ENCODE measurements around the gene ERC2. TPM values are rescaled to one million over a fixed set of nuclear protein-coding genes. Genes with fewer than 3 reads are reported as not detected.

The ERC2 gene
- total and polyA plus RNA-seq, 7 experiments from 2014 or later, result not detected

- Mint-ChIP-seq H3K9me3 (peaks cover 0 to 7% (median 0%) of the 10 kb centered on the region in 11 donors), H3K4me3 (no peak overlapping the region), H3K27me3 (no peaks in the 10 kb centered on the region), H3K4me1 (no peaks in the 10 kb centered on the region), H3K27ac (no peak overlapping the region), H3K36me3 (no peaks in the 10 kb centered on the region)
- Histone ChIP-seq H3K36me3 (ENCODE audit: control insufficient read depth in 2 of 3, insufficient read depth in 3 of 3, low read length in 3 of 3) (no peaks in the 10 kb centered on the region), H3K27me3 (ENCODE audit: control insufficient read depth in 2 of 2, insufficient read depth in 2 of 2, low read length in 2 of 2) (no peaks in the 10 kb centered on the region), H3K4me1 (ENCODE audit: control insufficient read depth in 2 of 2, insufficient read depth in 2 of 2, low read length in 2 of 2) (no peaks in the 10 kb centered on the region), H3K4me3 (ENCODE audit: low read length) (no peak overlapping the region), H3K27ac (ENCODE audit: low read depth, low read length) (no peak overlapping the region), H3K9me3 (ENCODE audit: control insufficient read depth in 2 of 3, low read length in 3 of 3) (no peaks in the 10 kb centered on the region)
- POLR2A ChIA-PET, result no interaction called here
- intact Hi-C loops (cut with micrococcal nuclease), result no loop called here
- CTCF ChIA-PET, result no interaction called here
- no peak for DNase-seq
- no peak for ATAC-seq
Measured at GRCh38 chr3:55959471-55960080, 508.7 kb downstream of the ERC2 start.

GRCh38 chr3:55958605-55959004 lies 509.7 kb downstream of the ERC2 start:
- Histone ChIP-seq H3K4me1 (ENCODE audit: control insufficient read depth in 2 of 2, insufficient read depth in 2 of 2, low read length in 2 of 2) (no peaks in the 10 kb centered on the region), H3K27me3 (ENCODE audit: control insufficient read depth in 2 of 2, insufficient read depth in 2 of 2, low read length in 2 of 2) (no peaks in the 10 kb centered on the region), H3K36me3 (ENCODE audit: control insufficient read depth in 2 of 3, insufficient read depth in 3 of 3, low read length in 3 of 3) (no peaks in the 10 kb centered on the region), H3K4me3 (ENCODE audit: low read length) (no peak overlapping the region), H3K9me3 (ENCODE audit: control insufficient read depth in 2 of 3, low read length in 3 of 3) (no peaks in the 10 kb centered on the region), H3K27ac (ENCODE audit: low read depth, low read length) (no peak overlapping the region)
- no peak overlapping the region for H3K27ac Mint-ChIP-seq
- intact Hi-C loops (cut with micrococcal nuclease), result no loop called here
- DNase-seq (no peak), ATAC-seq (no peak)
- ChIA-PET POLR2A (no interaction called here), CTCF (no interaction called here)
- H3K9me3 Mint-ChIP-seq, result peaks cover 0 to 7% (median 0%) of the 10 kb centered on the region in 11 donors
- no peak overlapping the region for H3K4me3 Mint-ChIP-seq
- H3K4me1 Mint-ChIP-seq, result no peaks in the 10 kb centered on the region
- no peaks in the 10 kb centered on the region for H3K27me3 Mint-ChIP-seq
- H3K36me3 Mint-ChIP-seq, result no peaks in the 10 kb centered on the region

GRCh38 chr3:55955891-55956477 lies 512.3 kb downstream of the ERC2 start:
- intact Hi-C loops (cut with micrococcal nuclease), result no loop called here
- Mint-ChIP-seq H3K4me1 (no peaks in the 10 kb centered on the region), H3K36me3 (no peaks in the 10 kb centered on the region), H3K4me3 (no peak overlapping the region), H3K27ac (no peak overlapping the region), H3K27me3 (peaks cover 0 to 3% (median 0%) of the 10 kb centered on the region in 5 donors), H3K9me3 (peaks cover 0 to 3% (median 0%) of the 10 kb centered on the region in 11 donors)
- no peaks in the 10 kb centered on the region for H3K27me3 ChIP-seq (ENCODE audit: control insufficient read depth in 2 of 2, insufficient read depth in 2 of 2, low read length in 2 of 2)
- no peak overlapping the region for H3K27ac ChIP-seq (ENCODE audit: low read depth, low read length)
- ATAC-seq (no peak), DNase-seq (no peak)
- ChIA-PET CTCF (interaction anchor here (0.8 kb wide), 1 partner anchor 11 kb away, joined by 3 read pairs; no protein-coding TSS in a partner anchor), POLR2A (no interaction called here)
- no peaks in the 10 kb centered on the region for H3K4me1 ChIP-seq (ENCODE audit: control insufficient read depth in 2 of 2, insufficient read depth in 2 of 2, low read length in 2 of 2)
- H3K4me3 ChIP-seq (ENCODE audit: low read length), result no peak overlapping the region
- H3K36me3 ChIP-seq (ENCODE audit: control insufficient read depth in 2 of 3, insufficient read depth in 3 of 3, low read length in 3 of 3), result no peaks in the 10 kb centered on the region
- H3K9me3 ChIP-seq (ENCODE audit: control insufficient read depth in 2 of 3, low read length in 3 of 3), result no peaks in the 10 kb centered on the region

- H3K4me3 Mint-ChIP-seq, result no peak overlapping the region
- Histone ChIP-seq H3K4me3 (ENCODE audit: low read length) (no peak overlapping the region), H3K9me3 (ENCODE audit: control insufficient read depth in 2 of 3, low read length in 3 of 3) (no peaks in the 10 kb centered on the region), H3K27ac (ENCODE audit: low read depth, low read length) (no peak overlapping the region), H3K27me3 (ENCODE audit: control insufficient read depth in 2 of 2, insufficient read depth in 2 of 2, low read length in 2 of 2) (no peaks in the 10 kb centered on the region), H3K36me3 (ENCODE audit: control insufficient read depth in 2 of 3, insufficient read depth in 3 of 3, low read length in 3 of 3) (no peaks in the 10 kb centered on the region), H3K4me1 (ENCODE audit: control insufficient read depth in 2 of 2, insufficient read depth in 2 of 2, low read length in 2 of 2) (no peaks in the 10 kb centered on the region)
- H3K4me1 Mint-ChIP-seq, result peaks cover 0 to 4% (median 0%) of the 10 kb centered on the region in 7 donors
- CTCF ChIA-PET, result no interaction called here
- H3K27ac Mint-ChIP-seq, result no peak overlapping the region
- intact Hi-C loops (cut with micrococcal nuclease), result no loop called here
- peaks cover 0 to 5% (median 0%) of the 10 kb centered on the region in 11 donors for H3K9me3 Mint-ChIP-seq
- POLR2A ChIA-PET, result no interaction called here
- H3K27me3 Mint-ChIP-seq, result peaks cover 0 to 3% (median 0%) of the 10 kb centered on the region in 5 donors
- no peak for DNase-seq
- ATAC-seq, result no peak
- no peaks in the 10 kb centered on the region for H3K36me3 Mint-ChIP-seq
Measured at GRCh38 chr3:55951388-55951787, 516.9 kb downstream of the ERC2 start.

GRCh38 chr3:55947406-55947805 lies 520.9 kb downstream of the ERC2 start:
- no peaks in the 10 kb centered on the region for H3K9me3 ChIP-seq (ENCODE audit: control insufficient read depth in 2 of 3, low read length in 3 of 3)
- Mint-ChIP-seq H3K27ac (no peak overlapping the region), H3K36me3 (peaks cover 0 to 3% (median 0%) of the 10 kb centered on the region in 5 donors), H3K4me3 (no peak overlapping the region), H3K27me3 (peaks cover 0 to 3% (median 0%) of the 10 kb centered on the region in 5 donors), H3K9me3 (peaks cover 0 to 5% (median 0%) of the 10 kb centered on the region in 11 donors), H3K4me1 (peaks cover 0 to 4% (median 0%) of the 10 kb centered on the region in 7 donors)
- no peaks in the 10 kb centered on the region for H3K4me1 ChIP-seq (ENCODE audit: control insufficient read depth in 2 of 2, insufficient read depth in 2 of 2, low read length in 2 of 2)
- no peak for DNase-seq
- H3K27me3 ChIP-seq (ENCODE audit: control insufficient read depth in 2 of 2, insufficient read depth in 2 of 2, low read length in 2 of 2), result no peaks in the 10 kb centered on the region
- POLR2A ChIA-PET, result no interaction called here
- H3K27ac ChIP-seq (ENCODE audit: low read depth, low read length), result no peak overlapping the region
- H3K4me3 ChIP-seq (ENCODE audit: low read length), result no peak overlapping the region
- CTCF ChIA-PET, result no interaction called here
- intact Hi-C loops (cut with micrococcal nuclease), result no loop called here
- H3K36me3 ChIP-seq (ENCODE audit: control insufficient read depth in 2 of 3, insufficient read depth in 3 of 3, low read length in 3 of 3), result no peaks in the 10 kb centered on the region
- no peak for ATAC-seq

GRCh38 chr3:55946574-55947160 lies 521.6 kb downstream of the ERC2 start:
- no peak for DNase-seq
- peaks cover 0 to 5% (median 0%) of the 10 kb centered on the region in 11 donors for H3K9me3 Mint-ChIP-seq

More at GRCh38 chr3:55946574-55947160, 521.6 kb downstream of the ERC2 start:
- H3K4me3 Mint-ChIP-seq, result no peak overlapping the region
- H3K4me3 ChIP-seq (ENCODE audit: low read length), result no peak overlapping the region
- POLR2A ChIA-PET, result no interaction called here
- peaks cover 0 to 3% (median 0%) of the 10 kb centered on the region in 5 donors for H3K36me3 Mint-ChIP-seq
- H3K27me3 ChIP-seq (ENCODE audit: control insufficient read depth in 2 of 2, insufficient read depth in 2 of 2, low read length in 2 of 2), result no peaks in the 10 kb centered on the region
- no peaks in the 10 kb centered on the region for H3K36me3 ChIP-seq (ENCODE audit: control insufficient read depth in 2 of 3, insufficient read depth in 3 of 3, low read length in 3 of 3)
- no peak overlapping the region for H3K27ac ChIP-seq (ENCODE audit: low read depth, low read length)
- peaks cover 0 to 3% (median 0%) of the 10 kb centered on the region in 5 donors for H3K27me3 Mint-ChIP-seq
- H3K9me3 ChIP-seq (ENCODE audit: control insufficient read depth in 2 of 3, low read length in 3 of 3), result no peaks in the 10 kb centered on the region
- H3K4me1 Mint-ChIP-seq, result peaks cover 0 to 4% (median 0%) of the 10 kb centered on the region in 7 donors
- H3K27ac Mint-ChIP-seq, result no peak overlapping the region
- no peak for ATAC-seq
- CTCF ChIA-PET, result no interaction called here
- no peaks in the 10 kb centered on the region for H3K4me1 ChIP-seq (ENCODE audit: control insufficient read depth in 2 of 2, insufficient read depth in 2 of 2, low read length in 2 of 2)
- intact Hi-C loops (cut with micrococcal nuclease), result no loop called here
